GM18502 (cell line): ENCODE data around the gene TEX2.
"Not testable (repeated sequence)": the region's sequence is repeated elsewhere in the genome, so short reads cannot be mapped to it uniquely, and the experiment has no call there.

Experiments used
- ATAC-seq: cut with Tn5 transposase; IDR thresholded peaks from one replicate; pipeline ENCODE4 v1.9.1; 2021; ENCODE audit warnings: mild to moderate bottlenecking; ENCODE audit not compliant: unreplicated experiment, poor library complexity

Gene TEX2

GRCh38 chr17:64187093-64187895, 75.8 kb downstream of the TEX2 start:
- no peak for ATAC-seq

- no peak for ATAC-seq
Measured at GRCh38 chr17:64186171-64187092, 76.6 kb downstream of the TEX2 start.

- not testable (repeated sequence) for ATAC-seq
Measured at GRCh38 chr17:64185557-64185956, 77.5 kb downstream of the TEX2 start.

- no peak for ATAC-seq
Measured at GRCh38 chr17:64185101-64185500, 78.0 kb downstream of the TEX2 start.

- no peak for ATAC-seq
Measured at GRCh38 chr17:64183815-64184214, 79.2 kb downstream of the TEX2 start.

GRCh38 chr17:64182325-64183012, 80.6 kb downstream of the TEX2 start:
- no peak for ATAC-seq

- no peak for ATAC-seq
Measured at GRCh38 chr17:64180089-64181073, 82.7 kb downstream of the TEX2 start.

GRCh38 chr17:64179024-64179423, 84.0 kb downstream of the TEX2 start:
- ATAC-seq: not testable (repeated sequence)

GRCh38 chr17:64178011-64178825, 84.8 kb downstream of the TEX2 start:
- ATAC-seq: no peak

- ATAC-seq: no peak
Measured at GRCh38 chr17:64177311-64178010, 85.6 kb downstream of the TEX2 start.

GRCh38 chr17:64176556-64176955, 86.5 kb downstream of the TEX2 start:
- ATAC-seq: no peak

GRCh38 chr17:64174686-64175456, 88.2 kb downstream of the TEX2 start:
- ATAC-seq: no peak

GRCh38 chr17:64173646-64174045, 89.4 kb downstream of the TEX2 start:
- ATAC-seq: no peak

GRCh38 chr17:64172510-64172909, 90.5 kb downstream of the TEX2 start:
- ATAC-seq: no peak

- no peak for ATAC-seq
Measured at GRCh38 chr17:64171041-64171440, 92.0 kb downstream of the TEX2 start.

- no peak for ATAC-seq
Measured at GRCh38 chr17:64170286-64170685, 92.8 kb downstream of the TEX2 start.

- not testable (repeated sequence) for ATAC-seq
Measured at GRCh38 chr17:64167666-64168065, 95.4 kb downstream of the TEX2 start.
